Islet precursor cell (in vitro differentiated cells): ENCODE results near the gene MAPK8IP3.

Experiments
- DNase-seq: peaks from one replicate; pipeline ENCODE4 v3.0.0-alpha.2; 2018

The MAPK8IP3 gene

GRCh38 chr16:1776991-1777374 lies 71.0 kb downstream of the MAPK8IP3 start:
- no peak for DNase-seq

GRCh38 chr16:1777375-1778199 lies 71.6 kb downstream of the MAPK8IP3 start:
- no peak for DNase-seq

GRCh38 chr16:1778200-1779179 lies 72.5 kb downstream of the MAPK8IP3 start:
- no peak for DNase-seq

DNA sequence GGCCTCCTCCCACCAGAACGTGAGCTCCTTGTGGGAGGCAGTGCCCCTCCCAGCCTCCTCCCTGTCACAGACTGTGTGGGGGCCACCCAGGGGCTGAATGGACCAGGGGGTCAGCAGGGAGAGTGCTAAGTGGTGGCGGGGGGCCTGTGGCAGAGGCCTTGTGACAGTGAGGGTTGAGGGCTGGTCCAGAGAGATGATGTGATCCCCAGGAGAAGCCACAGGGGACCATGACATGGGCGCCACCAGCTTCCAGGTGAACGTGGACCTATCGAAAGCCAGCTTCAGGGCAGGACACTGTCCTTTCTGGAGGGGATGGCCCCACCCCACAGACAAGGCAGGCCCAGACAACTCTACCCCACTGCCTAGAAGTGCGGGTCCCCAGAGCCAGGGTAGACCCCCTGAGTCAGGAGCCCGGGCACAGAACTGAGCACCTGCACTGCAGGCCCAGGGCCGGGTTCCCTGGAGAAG lies 73.3 kb downstream of the MAPK8IP3 start:
- no peak for DNase-seq

DNA sequence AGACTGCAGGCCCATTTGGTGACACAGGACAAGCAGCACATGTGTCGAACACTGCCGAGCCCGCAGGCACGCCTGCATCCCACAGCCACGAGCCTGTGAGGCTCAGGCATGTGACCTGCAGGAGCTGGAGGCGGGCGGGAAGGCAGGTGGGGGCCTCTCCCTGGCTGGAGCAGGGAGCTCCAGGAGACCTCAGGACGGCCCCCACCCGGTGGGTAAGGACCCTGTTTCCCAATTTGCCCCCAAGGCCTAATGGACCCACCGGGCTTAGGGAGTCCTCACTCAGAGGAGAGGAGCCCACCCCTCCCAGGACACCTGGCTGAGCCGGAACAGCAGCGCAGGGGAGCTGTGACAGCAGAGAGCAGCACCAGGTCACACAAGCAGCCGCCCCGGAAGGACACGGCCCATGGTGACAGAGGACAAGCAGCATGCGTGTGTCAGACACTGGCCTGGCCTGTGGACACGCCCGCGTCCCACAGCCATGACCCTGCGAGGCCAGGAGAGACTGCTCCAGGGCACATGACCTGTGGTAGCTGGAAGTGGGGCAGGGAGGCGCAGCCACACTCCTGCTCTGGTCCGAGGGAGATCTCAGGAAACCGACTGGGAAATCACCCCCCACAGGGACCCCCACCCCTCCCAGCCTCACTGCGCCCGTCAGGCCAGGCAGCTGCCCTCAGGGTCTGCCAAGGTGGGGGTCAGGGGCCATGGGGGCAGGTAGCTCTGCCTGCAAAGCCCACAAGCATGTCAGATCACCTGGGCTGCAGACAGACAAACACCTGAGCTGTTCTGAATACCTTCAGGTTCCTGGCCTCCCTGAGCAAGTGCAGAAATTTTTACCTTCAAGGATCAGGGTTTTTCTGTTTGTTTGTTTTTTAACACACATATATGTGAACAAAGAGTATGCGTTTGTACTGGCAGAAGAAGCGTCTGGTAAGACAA lies 74.0 kb downstream of the MAPK8IP3 start:
- no peak for DNase-seq

- DNase-seq: no peak
Measured at GRCh38 chr16:1780677-1781072, 74.7 kb downstream of the MAPK8IP3 start.

- DNase-seq: no peak
Measured at GRCh38 chr16:1781254-1781653, 75.3 kb downstream of the MAPK8IP3 start.

- no peak for DNase-seq
Measured at GRCh38 chr16:1781758-1782407, 75.9 kb downstream of the MAPK8IP3 start.

DNA sequence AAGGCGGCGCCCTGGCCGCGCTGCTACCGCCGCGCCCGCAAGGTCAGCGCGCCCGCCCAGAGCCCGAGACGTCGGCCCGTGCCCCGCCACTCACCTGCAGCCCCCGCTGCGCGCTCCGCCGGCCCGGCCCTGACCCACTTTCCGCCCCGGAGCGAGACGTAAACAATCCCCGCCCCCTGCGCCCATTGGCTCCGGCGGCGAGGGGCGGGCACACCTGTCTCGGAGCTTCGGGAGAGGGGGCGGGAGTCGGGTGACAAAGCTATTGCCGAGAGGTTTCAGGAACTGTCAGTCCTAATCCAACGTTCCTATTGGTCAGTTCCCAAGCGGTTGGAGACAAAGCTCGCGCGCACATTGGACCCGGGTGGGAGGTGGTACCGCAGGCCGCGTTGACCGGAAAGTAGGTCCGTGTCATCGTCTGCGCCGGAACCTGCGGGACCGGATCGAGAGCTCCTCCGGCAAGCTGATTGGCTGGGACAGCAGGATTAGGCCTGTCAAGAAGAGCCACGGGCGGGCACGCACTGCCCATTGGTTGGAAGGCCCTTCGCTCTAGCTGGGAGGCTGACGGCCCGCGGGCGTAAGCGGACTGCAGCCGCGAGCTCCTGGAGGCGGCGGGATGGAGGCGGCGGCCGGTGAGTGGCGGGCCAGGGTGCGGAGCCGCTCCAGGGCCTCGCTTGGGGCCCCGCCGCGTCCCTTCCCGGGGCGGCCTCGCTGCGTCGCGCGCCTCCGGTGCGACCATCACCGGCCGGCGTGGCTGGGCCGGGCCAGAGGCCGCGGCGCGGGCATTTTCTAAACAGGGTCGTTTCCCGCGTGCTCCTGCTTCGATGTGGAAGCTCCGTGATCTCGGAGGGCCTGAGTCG lies 76.6 kb downstream of the MAPK8IP3 start, which contains the start of the genes NUBP2 and SPSB3:
Gene NUBP2, plus strand, starts transcription at position 553 of the 857 bp plus-strand sequence. Its CDS starts 61 bp downstream, at position 614.
Gene SPSB3, minus strand, starts transcription at position 164 of the 857 bp plus-strand sequence. CDS start 1,088 bp downstream, outside the sequence.
- peak; percentile 100 for DNase-seq

- DNase-seq: no peak
Measured at GRCh38 chr16:1784977-1785845, 79.2 kb downstream of the MAPK8IP3 start.

DNA sequence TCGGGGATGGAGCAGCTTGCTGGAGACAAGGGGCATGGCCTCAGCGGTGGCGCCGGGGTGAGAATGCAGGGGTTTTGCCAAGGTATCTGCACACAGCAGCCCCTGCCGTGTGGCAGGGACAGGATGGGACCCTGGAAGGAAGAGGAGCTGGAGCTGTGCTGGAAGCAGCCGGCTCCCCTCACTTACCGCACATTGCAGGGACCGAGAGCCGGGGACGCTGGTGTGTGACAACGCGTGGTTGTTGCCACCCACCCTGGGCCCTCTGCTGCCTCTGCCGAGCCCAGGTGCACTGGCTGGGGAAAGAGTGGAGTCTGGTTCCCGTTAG lies 79.8 kb downstream of the MAPK8IP3 start:
- no peak for DNase-seq

DNA sequence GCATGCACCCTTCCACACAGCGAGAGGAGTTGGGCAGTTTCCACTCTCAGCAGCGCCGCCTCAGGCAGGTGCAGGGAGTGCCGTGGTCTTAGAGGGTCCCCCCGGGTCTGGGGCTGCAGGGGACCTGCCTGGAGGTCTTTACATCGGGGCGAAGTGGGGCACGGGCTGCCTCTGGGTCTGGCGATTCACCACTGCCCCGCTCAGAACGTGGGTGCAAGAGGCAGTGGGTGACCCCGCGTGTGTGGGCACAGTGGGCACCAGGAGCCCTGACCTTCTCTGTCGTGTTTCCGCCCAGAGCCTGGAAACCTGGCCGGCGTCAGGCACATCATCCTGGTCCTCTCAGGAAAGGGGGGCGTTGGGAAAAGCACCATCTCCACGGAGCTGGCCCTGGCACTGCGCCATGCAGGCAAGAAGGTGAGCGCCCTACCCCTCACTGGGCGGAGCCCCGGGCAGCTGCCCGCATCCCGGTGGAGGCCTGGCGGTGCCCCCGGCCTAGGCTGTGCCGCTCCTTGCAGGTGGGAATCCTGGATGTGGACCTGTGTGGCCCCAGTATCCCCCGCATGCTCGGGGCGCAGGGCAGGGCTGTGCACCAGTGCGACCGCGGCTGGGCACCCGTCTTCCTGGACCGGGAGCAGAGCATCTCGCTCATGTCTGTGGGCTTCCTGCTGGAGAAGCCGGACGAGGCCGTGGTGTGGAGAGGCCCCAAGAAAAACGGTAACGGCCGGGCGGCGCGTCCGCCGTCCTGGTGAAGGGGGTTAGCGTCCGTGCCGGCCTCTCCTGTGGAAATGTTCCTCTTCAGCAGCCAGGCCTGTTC lies 80.5 kb downstream of the MAPK8IP3 start:
- DNase-seq: peak; percentile 49

DNA sequence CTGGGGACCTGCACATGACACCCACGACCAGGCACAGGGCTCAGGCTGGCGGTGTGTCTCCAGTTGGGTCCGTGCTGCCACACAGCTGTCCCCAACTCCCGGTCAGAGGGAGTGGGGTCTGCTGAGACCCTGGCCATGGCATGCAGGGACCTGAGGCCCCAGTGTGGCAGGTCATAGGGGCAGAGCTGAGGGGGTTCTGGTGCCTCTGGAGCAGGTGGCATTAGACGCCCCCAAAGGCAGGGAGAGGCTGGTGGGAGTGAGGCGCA lies 81.0 kb downstream of the MAPK8IP3 start:
- no peak for DNase-seq

- DNase-seq: no peak
Measured at GRCh38 chr16:1787322-1788094, 81.5 kb downstream of the MAPK8IP3 start.

DNA sequence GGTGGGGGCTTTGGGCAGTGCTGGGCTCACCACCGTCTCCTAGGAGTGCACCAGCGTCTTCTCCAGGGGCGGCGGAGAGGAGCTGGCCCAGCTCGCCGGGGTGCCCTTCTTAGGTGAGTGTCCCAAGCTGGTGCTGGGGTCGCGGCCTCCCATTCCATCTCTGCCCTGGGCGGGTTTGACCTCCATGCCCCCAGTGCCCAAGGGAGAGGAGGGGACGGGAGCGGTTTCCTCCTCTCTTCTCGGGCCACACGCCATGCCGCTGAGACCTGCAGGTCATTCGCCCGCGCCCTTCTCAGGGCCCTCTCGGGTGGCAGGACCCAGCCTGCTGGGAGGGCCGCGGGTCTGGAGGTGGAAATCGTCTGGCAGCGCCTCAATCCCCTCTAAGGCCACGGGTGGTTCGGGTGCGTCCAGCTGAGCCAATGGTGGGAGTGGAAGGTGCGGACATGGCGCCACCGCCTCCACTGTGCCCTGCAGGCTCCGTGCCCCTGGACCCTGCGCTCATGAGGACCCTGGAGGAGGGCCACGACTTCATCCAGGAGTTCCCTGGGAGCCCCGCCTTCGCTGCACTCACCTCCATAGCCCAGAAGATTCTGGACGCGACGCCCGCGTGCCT lies 82.2 kb downstream of the MAPK8IP3 start:
- DNase-seq: peak; percentile 47

DNA sequence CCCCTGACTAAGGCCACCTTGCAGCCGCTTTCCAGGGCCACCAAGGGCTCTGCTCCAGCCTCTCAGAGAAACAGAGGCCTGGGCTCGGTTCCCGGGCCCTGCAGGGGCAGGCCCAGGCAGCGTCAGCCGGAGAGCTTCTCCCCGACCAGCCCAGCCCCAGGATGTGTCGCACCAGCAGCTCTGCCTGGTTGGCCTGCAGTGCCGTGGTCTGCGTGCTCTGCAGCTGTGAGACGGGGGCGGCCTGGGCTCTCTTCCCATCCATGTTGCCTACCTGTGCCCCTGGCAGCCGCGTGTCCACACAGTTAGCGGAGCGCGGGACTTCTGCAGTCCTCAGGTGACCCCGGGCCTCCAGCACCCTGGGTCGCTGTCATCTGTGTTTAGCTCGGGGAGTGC lies 82.7 kb downstream of the MAPK8IP3 start:
- peak; percentile 49 for DNase-seq

GRCh38 chr16:1789643-1790045 lies 83.6 kb downstream of the MAPK8IP3 start:
- peak; percentile 37 for DNase-seq

DNA sequence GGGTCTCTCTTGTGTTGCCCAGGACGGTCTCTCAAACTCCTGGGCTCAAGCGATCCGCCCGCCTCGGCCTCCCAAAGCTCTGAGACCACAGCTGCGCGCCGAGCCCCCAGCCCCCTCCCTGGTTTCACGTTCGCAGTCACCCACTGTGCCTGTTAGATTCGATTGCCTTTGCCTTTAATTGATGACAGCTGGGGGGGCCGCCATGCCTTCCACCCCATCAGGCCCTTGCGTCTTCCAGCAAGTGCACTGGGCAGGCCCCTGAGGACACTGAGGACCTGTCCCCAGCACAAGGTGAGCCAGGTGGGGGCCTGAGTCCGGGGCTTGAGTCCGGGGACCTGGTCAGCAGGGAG lies 84.2 kb downstream of the MAPK8IP3 start:
- DNase-seq: no peak
